B cell (primary cell): ENCODE results near the gene CADPS.

Source experiments
- EZH2 ChIP-seq: IDR thresholded peaks from 2 replicates; pipeline ENCODE4 v1.6.1; 2012; ENCODE audit warnings: borderline replicate concordance, low read depth, mild to moderate bottlenecking, moderate library complexity, low read length; ENCODE audit not compliant: insufficient read depth, poor library complexity, severe bottlenecking
- TF ChIP-seq, protein P1 (sequence below): fragments of 200-600 bp; IDR thresholded peaks from one replicate; pipeline ENCODE4 v1.8.0; 2022; ENCODE audit warnings: antibody characterized with exemption, mild to moderate bottlenecking

DNA sequence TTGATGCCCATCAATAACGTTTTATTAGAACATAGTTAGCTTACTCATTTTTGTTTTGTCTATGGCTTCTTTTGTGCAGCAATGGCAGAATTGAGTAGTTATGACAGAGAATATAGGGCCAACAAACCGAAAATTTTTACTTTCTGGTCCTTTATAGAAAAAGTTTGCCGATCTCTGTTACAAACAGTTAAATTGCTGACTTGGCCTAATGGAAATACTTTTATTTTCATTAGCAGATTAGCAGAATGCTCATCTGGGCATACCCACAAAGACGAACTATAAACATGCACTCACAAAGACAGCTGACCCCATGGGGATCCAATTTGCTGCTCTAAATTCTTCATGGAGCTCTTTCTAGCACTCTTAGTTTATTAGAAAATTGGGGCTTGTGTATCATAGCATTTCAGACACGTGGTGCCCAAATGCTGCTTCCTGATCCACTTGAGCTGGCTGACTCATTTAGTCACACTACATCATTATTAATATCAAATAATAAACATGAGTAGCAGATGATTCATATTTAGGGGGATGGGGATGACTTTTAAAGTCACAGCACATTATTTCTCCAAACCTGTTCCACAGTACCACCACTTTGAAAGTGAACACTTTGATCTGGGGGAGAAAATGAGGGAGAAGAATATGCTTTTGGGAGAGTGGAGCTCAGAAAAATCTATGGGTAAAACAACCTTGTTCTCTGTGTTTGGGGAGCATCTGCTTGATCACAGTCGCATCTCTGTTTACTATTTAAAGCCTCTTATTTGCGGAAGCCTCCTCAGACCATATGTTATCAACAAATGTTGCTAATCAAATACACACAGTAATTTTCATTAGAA is 273.8 kb downstream of the CADPS start:
- TF ChIP-seq, protein P1, sequence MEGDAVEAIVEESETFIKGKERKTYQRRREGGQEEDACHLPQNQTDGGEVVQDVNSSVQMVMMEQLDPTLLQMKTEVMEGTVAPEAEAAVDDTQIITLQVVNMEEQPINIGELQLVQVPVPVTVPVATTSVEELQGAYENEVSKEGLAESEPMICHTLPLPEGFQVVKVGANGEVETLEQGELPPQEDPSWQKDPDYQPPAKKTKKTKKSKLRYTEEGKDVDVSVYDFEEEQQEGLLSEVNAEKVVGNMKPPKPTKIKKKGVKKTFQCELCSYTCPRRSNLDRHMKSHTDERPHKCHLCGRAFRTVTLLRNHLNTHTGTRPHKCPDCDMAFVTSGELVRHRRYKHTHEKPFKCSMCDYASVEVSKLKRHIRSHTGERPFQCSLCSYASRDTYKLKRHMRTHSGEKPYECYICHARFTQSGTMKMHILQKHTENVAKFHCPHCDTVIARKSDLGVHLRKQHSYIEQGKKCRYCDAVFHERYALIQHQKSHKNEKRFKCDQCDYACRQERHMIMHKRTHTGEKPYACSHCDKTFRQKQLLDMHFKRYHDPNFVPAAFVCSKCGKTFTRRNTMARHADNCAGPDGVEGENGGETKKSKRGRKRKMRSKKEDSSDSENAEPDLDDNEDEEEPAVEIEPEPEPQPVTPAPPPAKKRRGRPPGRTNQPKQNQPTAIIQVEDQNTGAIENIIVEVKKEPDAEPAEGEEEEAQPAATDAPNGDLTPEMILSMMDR, result no peak
- TF ChIP-seq EZH2, result no peak
